CD4-positive, alpha-beta T cell (primary cell): Measurements from ENCODE around the gene KCNJ4. TPM values are rescaled to one million over a fixed set of nuclear protein-coding genes. Genes with fewer than 3 reads are reported as not detected.
A peak's percentile ranks its signal among the peaks of the same experiment; 100 is the strongest.

ENCODE experiments used
- ATAC-seq: fragments of 200-7000 bp; cut with Tn5 transposase; one replicate; pipeline ENCODE4 v1.10.0; 2022; ENCODE audit warnings: mild to moderate bottlenecking; ENCODE audit not compliant: poor library complexity
- CTCF ChIA-PET: fragments of 350-600 bp; sonication (Branson Sonifier 250); formaldehyde crosslinking; loops from one replicate; lab custom pipeline; 2021; ENCODE audit warnings: antibody characterized with exemption, inconsistent platforms; lab: Charles Lee
- POLR2A ChIA-PET: fragments of 350-600 bp; sonication (Branson Sonifier 250); formaldehyde crosslinking; loops from one replicate; lab custom pipeline; 2021; ENCODE audit warnings: antibody characterized with exemption, inconsistent platforms; lab: Charles Lee
- DNase-seq, 14 experiments: peaks; one replicate each; pipeline ENCODE4 v3.0.0-alpha.2; 2013 to 2020; ENCODE audit warnings: mixed read lengths in 2 of 14
- H3K27ac ChIP-seq, 2 donors: one replicate each; pipeline versions ENCODE4 v1.5.1 to v1.7.0; 2013; ENCODE audit warnings: low read length in 2 of 2, low read depth in 1 of 2, mild to moderate bottlenecking in 1 of 2
- H3K27me3 ChIP-seq, 2 experiments: 1 replicate in 1 of 2; 2 replicates in 1 of 2; pipeline versions ENCODE4 v1.6.1 to v1.7.0; 2013; ENCODE audit warnings: low read length in 2 of 2, control low read depth in 1 of 2, mild to moderate bottlenecking in 1 of 2, moderate library complexity in 1 of 2; ENCODE audit not compliant: insufficient read depth in 2 of 2, control insufficient read depth in 1 of 2
- H3K36me3 ChIP-seq: one replicate; pipeline ENCODE4 v1.6.1; 2013; ENCODE audit warnings: low read length, control low read depth; ENCODE audit not compliant: insufficient read depth
- H3K4me1 ChIP-seq: one replicate; pipeline ENCODE4 v1.6.1; 2013; ENCODE audit warnings: low read length, control low read depth; ENCODE audit not compliant: insufficient read depth
- H3K4me3 ChIP-seq: one replicate; pipeline ENCODE4 v1.5.1; 2013; ENCODE audit warnings: mild to moderate bottlenecking, low read length, moderate library complexity
- H3K9me3 ChIP-seq, 2 experiments: 1 replicate in 1 of 2; 2 replicates in 1 of 2; pipeline versions ENCODE4 v1.6.1 to v1.7.0; 2013; ENCODE audit warnings: low read length in 2 of 2, mild to moderate bottlenecking in 2 of 2, control low read depth in 1 of 2, moderate library complexity in 1 of 2; ENCODE audit not compliant: control insufficient read depth in 1 of 2, insufficient read depth in 1 of 2
- H3K27ac Mint-ChIP-seq: one replicate; pipeline ENCODE4 v1.8.0; 2020; ENCODE audit warnings: mixed read lengths
- H3K27me3 Mint-ChIP-seq: one replicate; pipeline ENCODE4 v1.8.0; 2021; ENCODE audit warnings: mixed read lengths
- H3K36me3 Mint-ChIP-seq: one replicate; pipeline ENCODE4 v1.8.0; 2021; ENCODE audit warnings: low read depth, mixed read lengths
- H3K4me1 Mint-ChIP-seq: one replicate; pipeline ENCODE4 v1.8.0; 2021; ENCODE audit warnings: low read depth, mixed read lengths
- H3K4me3 Mint-ChIP-seq: one replicate; pipeline ENCODE4 v1.8.0; 2020; ENCODE audit warnings: mild to moderate bottlenecking, mixed read lengths
- H3K9me3 Mint-ChIP-seq: one replicate; pipeline ENCODE4 v1.8.0; 2020; ENCODE audit warnings: mixed read lengths
- CTCF ChIP-seq: fragments of 200-600 bp; IDR thresholded peaks from one replicate; pipeline ENCODE4 v1.8.0; 2022; ENCODE audit warnings: antibody characterized with exemption, mild to moderate bottlenecking
- intact Hi-C, 2 experiments: fragments of 100-400 bp; cut with DNase I in 1 of 2; cut with micrococcal nuclease in 1 of 2; formaldehyde crosslinking; loops; one replicate each; pipeline versions ENCODE4 v1.15.1 to v1.9.0; 2023 to 2025; cut with DNase I, micrococcal nuclease
- total RNA-seq, 174 experiments: library from RNA in 2 of 174; stranded (reverse) in 2 of 174; gene quantifications; one replicate each; pipeline ENCODE4 v1.2.3 and lab custom pipeline; 2021 to 2026

Gene KCNJ4
- total RNA-seq, 2 experiments from 2014 or later, result not detected

DNA sequence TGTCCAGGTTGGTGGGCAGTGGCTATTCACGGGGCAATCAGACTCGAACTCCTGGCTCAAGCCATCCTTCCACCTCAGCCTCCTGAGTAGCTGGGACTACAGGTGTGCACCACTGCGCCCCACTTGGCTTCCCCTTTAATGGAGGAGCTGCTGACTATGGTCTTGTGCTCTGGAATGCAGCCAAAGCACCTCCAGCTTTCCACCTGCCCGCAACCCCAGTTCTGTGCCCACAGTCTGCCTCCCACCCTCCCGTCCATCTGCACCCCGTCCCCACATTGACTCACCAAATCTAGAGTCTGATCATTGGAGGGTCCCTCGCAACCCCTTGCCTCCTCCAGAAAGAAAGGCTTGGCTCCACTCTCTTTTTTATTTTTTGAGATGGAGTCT, 41.0 kb downstream of the KCNJ4 start:
- intact Hi-C loops, result no loop called here
- TF ChIP-seq CTCF, result no peak
- Mint-ChIP-seq H3K9me3 (no peaks in the 10 kb centered on the region), H3K36me3 (no peaks in the 10 kb centered on the region), H3K4me1 (no peaks in the 10 kb centered on the region), H3K27ac (no peak overlapping the region), H3K4me3 (no peak overlapping the region), H3K27me3 (peaks cover 6% of the 10 kb centered on the region)
- H3K4me1 ChIP-seq, result peaks cover 10% of the 10 kb centered on the region
- DNase-seq, result peak in 1 of 14 experiments; percentile 10
- H3K4me3 ChIP-seq, result no peak overlapping the region
- POLR2A ChIA-PET, result no interaction called here
- H3K27me3 ChIP-seq, result no peaks in the 10 kb centered on the region
- H3K27ac ChIP-seq, result no peak overlapping the region
- H3K9me3 ChIP-seq, result peaks cover 0 to 6% of the 10 kb centered on the region in 2 experiments
- CTCF ChIA-PET, result interaction anchor here (1.8 kb wide), 1 partner anchor 157 kb away, joined by 9 read pairs; no protein-coding TSS in a partner anchor
- no peak for ATAC-seq
- no peaks in the 10 kb centered on the region for H3K36me3 ChIP-seq

GRCh38 chr22:38413085-38414008, 41.7 kb downstream of the KCNJ4 start:
- TF ChIP-seq CTCF, result no peak
- POLR2A ChIA-PET, result no interaction called here
- no peak overlapping the region for H3K27ac ChIP-seq
- H3K4me3 ChIP-seq, result no peak overlapping the region
- no peaks in the 10 kb centered on the region for H3K4me1 Mint-ChIP-seq
- no peaks in the 10 kb centered on the region for H3K27me3 ChIP-seq
- CTCF ChIA-PET, result interaction anchor here (0.9 to 1.8 kb wide), 4 partner anchors 10 to 361 kb away, joined by 3 to 9 read pairs (median 4); no protein-coding TSS in a partner anchor
- no peaks in the 10 kb centered on the region for H3K9me3 Mint-ChIP-seq
- DNase-seq (peak in 2 of 14 experiments; percentile 18 to 27), ATAC-seq (no peak)
- H3K9me3 ChIP-seq, result peaks cover 0 to 6% of the 10 kb centered on the region in 2 experiments
- no peak overlapping the region for H3K27ac Mint-ChIP-seq
- H3K27me3 Mint-ChIP-seq, result peaks cover 6% of the 10 kb centered on the region
- intact Hi-C loops, result loop anchor here in 1 of 2 experiments (2.0 kb wide), 1 partner anchor 159 kb away; no protein-coding TSS in a partner anchor
- H3K4me1 ChIP-seq, result peaks cover 10% of the 10 kb centered on the region
- H3K36me3 Mint-ChIP-seq, result no peaks in the 10 kb centered on the region
- H3K4me3 Mint-ChIP-seq, result no peak overlapping the region
- H3K36me3 ChIP-seq, result no peaks in the 10 kb centered on the region

- POLR2A ChIA-PET, result no interaction called here
- peak; percentile 66 for TF ChIP-seq CTCF
- peak in 11 of 14 experiments; percentile 14 to 61 (median 37) for DNase-seq
- ATAC-seq, result peak; percentile 84
- intact Hi-C loops, result loop anchor here in 1 of 2 experiments (2.0 kb wide), 1 partner anchor 160 kb away; no protein-coding TSS in a partner anchor
- Mint-ChIP-seq H3K4me3 (no peak overlapping the region), H3K27me3 (peaks cover 6% of the 10 kb centered on the region), H3K4me1 (no peaks in the 10 kb centered on the region), H3K27ac (no peak overlapping the region), H3K36me3 (no peaks in the 10 kb centered on the region), H3K9me3 (no peaks in the 10 kb centered on the region)
- Histone ChIP-seq H3K27me3 (no peaks in the 10 kb centered on the region), H3K4me1 (peaks cover 10% of the 10 kb centered on the region), H3K27ac (no peak overlapping the region), H3K36me3 (no peaks in the 10 kb centered on the region), H3K9me3 (peaks cover 0 to 6% of the 10 kb centered on the region in 2 experiments), H3K4me3 (no peak overlapping the region)
- CTCF ChIA-PET, result interaction anchor here (0.9 to 1.8 kb wide), 5 partner anchors 10 to 360 kb away, joined by 3 to 9 read pairs (median 4); no protein-coding TSS in a partner anchor
These were observed 42.4 kb downstream of the KCNJ4 start for GRCh38 chr22:38412435-38413084.
